Keratinocyte (primary cell): ENCODE data around the gene SPATA16. TPM values are rescaled to one million over a fixed set of nuclear protein-coding genes. Genes with fewer than 3 reads are reported as not detected.

Experiments
- DNase-seq: peaks from one replicate; pipeline ENCODE4 v3.0.0-alpha.2; 2011; ENCODE audit warnings: low read depth, missing footprints, low spot score
- FAIRE-seq: peaks from 2 replicates; lab custom pipeline; 2011; peaks lifted over from hg19 to GRCh38; lab: Jason Lieb, UNC
- H2AFZ ChIP-seq: 2 replicates; pipeline ENCODE4 v1.6.0; 2012; ENCODE audit warnings: low read length, control low read depth, inconsistent platforms; ENCODE audit not compliant: control insufficient read depth
- H3K27ac ChIP-seq: 2 replicates; pipeline ENCODE4 v1.5.1; 2011; ENCODE audit warnings: low read length; ENCODE audit not compliant: control insufficient read depth, insufficient read depth
- H3K27me3 ChIP-seq: 3 replicates; pipeline ENCODE4 v1.6.0; 2011; ENCODE audit warnings: low read length; ENCODE audit not compliant: control insufficient read depth, insufficient read depth; ENCODE audit errors: extremely low read depth
- H3K36me3 ChIP-seq, 2 experiments: 2 replicates in 1 of 2; 3 replicates in 1 of 2; pipeline ENCODE4 v1.5.1; 2011; ENCODE audit warnings: low read length in 2 of 2, mild to moderate bottlenecking in 1 of 2; ENCODE audit not compliant: control insufficient read depth in 2 of 2, insufficient read depth in 2 of 2; ENCODE audit errors: extremely low read depth in 1 of 2
- H3K4me1 ChIP-seq: 3 replicates; pipeline ENCODE4 v1.5.1; 2011; ENCODE audit warnings: low read length; ENCODE audit not compliant: control insufficient read depth, insufficient read depth; ENCODE audit errors: extremely low read depth
- H3K4me2 ChIP-seq: 3 replicates; pipeline ENCODE4 v1.6.0; 2011; ENCODE audit warnings: low read depth, low read length; ENCODE audit not compliant: control insufficient read depth, insufficient read depth; ENCODE audit errors: extremely low read depth
- H3K4me3 ChIP-seq, 3 experiments: fragments of 200-600 bp in 1 of 3; sonication (generic) in 1 of 3; 2 replicates in 2 of 3; 3 replicates in 1 of 3; pipeline ENCODE4 v1.5.1; 2011 to 2016; ENCODE audit warnings: low read length in 3 of 3, mild to moderate bottlenecking in 3 of 3, control low read depth in 2 of 3, inconsistent platforms in 1 of 3, low read depth in 1 of 3, mixed read lengths in 1 of 3, mixed run types in 1 of 3, moderate library complexity in 1 of 3; ENCODE audit not compliant: control insufficient read depth in 2 of 3, insufficient read depth in 2 of 3; ENCODE audit errors: extremely low read depth in 1 of 3
- H3K79me2 ChIP-seq: 2 replicates; pipeline ENCODE4 v1.6.0; 2012; ENCODE audit warnings: low read length; ENCODE audit not compliant: control insufficient read depth, insufficient read depth
- H3K9ac ChIP-seq: 3 replicates; pipeline ENCODE4 v1.6.0; 2011; ENCODE audit warnings: low read length; ENCODE audit not compliant: control insufficient read depth, insufficient read depth; ENCODE audit errors: extremely low read depth
- H3K9me1 ChIP-seq: 3 replicates; pipeline ENCODE4 v1.6.0; 2011; ENCODE audit warnings: low read length; ENCODE audit not compliant: control insufficient read depth, insufficient read depth; ENCODE audit errors: extremely low read depth
- H3K9me3 ChIP-seq: 2 replicates; pipeline ENCODE4 v1.5.1; 2012; ENCODE audit warnings: low read depth, low read length; ENCODE audit not compliant: control insufficient read depth
- H4K20me1 ChIP-seq: 3 replicates; pipeline ENCODE4 v1.6.0; 2011; ENCODE audit warnings: low read length; ENCODE audit not compliant: control insufficient read depth, insufficient read depth; ENCODE audit errors: extremely low read depth
- CTCF ChIP-seq, 3 experiments: IDR thresholded peaks in 1 of 3; conservative IDR thresholded peaks in 1 of 3; optimal IDR thresholded peaks in 1 of 3; 2 replicates in 2 of 3; 3 replicates in 1 of 3; pipeline versions ENCODE3 to v1.5.1; 2011; ENCODE audit warnings: low read length in 3 of 3, mild to moderate bottlenecking in 3 of 3, moderate library complexity in 2 of 3, control low read depth in 1 of 3, inconsistent platforms in 1 of 3; ENCODE audit not compliant: insufficient read depth in 2 of 3; ENCODE audit errors: extremely low read depth in 1 of 3
- EZH2 ChIP-seq: IDR thresholded peaks from one replicate; pipeline ENCODE4 v1.6.1; 2012; ENCODE audit warnings: inconsistent platforms, mild to moderate bottlenecking, low read length, moderate library complexity
- dilution Hi-C: fragments of 300-500 bp; cut with MboI; formaldehyde crosslinking; loops from one replicate; pipeline ENCODE4 v1.7.0; 2020; ENCODE audit warnings: low sequenced_read_pairs; ENCODE audit not compliant: extremely low pct_ligation_motif_present
- polyA plus RNA-seq, 5 experiments: library from polyadenylated mRNA; depleted of rRNA in 3 of 5; stranded (reverse) in 3 of 5; stranded (forward) in 1 of 5; unstranded in 1 of 5; fragments of >200 nt; gene quantifications; 1 replicate in 1 of 5; 2 replicates in 3 of 5; 3 replicates in 1 of 5; pipeline versions ENCODE4 v1.2.1 to v1.2.3, GENCODE V29; 2011 to 2012; ENCODE audit warnings: missing spikeins in 2 of 5, low read depth in 1 of 5, low replicate concordance in 1 of 5

SPATA16 gene
- polyA plus RNA-seq, 1 donor (not counting 4 experiments of a cell fraction or from before 2014, with no cell fraction given): not detected

DNA sequence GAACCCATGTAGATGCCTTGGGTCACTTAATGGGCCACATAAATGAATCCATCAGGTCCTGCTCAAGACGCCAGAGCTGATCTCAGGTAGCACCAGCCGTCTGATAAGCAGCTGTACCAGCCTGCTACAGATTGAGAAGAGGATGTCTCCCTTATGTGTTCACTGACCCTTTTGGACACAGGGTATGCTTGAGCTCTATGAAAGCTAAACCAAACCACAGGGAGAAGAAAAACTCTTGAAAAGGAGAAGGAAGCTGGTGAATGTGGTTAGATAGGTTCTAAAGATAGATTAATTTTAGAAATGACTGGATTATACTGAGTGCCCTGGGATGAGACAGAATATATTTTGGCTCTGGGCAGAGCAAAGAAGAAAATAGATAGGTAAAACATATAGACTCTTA, 187.5 kb downstream of the SPATA16 start:
- no peak overlapping the region for H3K9ac ChIP-seq
- H3K9me1 ChIP-seq: no peaks in the 10 kb centered on the region
- TF ChIP-seq CTCF (optimal IDR thresholded peaks at IDR 0.05 in 1 of 3, IDR thresholded peaks at IDR 0.05 in 1 of 3, conservative IDR thresholded peaks at IDR 0.05 in 1 of 3; ENCODE audit: extremely low read depth in 1 of 3, insufficient read depth in 2 of 3, low read length in 3 of 3) (no peak), EZH2 (no peak)
- no peaks in the 10 kb centered on the region for H3K36me3 ChIP-seq
- no peaks in the 10 kb centered on the region for H3K27me3 ChIP-seq
- no peaks in the 10 kb centered on the region for H3K9me3 ChIP-seq
- no peaks in the 10 kb centered on the region for H3K79me2 ChIP-seq
- H3K4me1 ChIP-seq: no peaks in the 10 kb centered on the region
- dilution Hi-C loops: no loop called here
- no peak overlapping the region for H3K27ac ChIP-seq
- no peak for DNase-seq
- no peak overlapping the region for H2AFZ ChIP-seq
- no peak for FAIRE-seq
- no peak overlapping the region for H3K4me3 ChIP-seq
- no peak overlapping the region for H3K4me2 ChIP-seq
- H4K20me1 ChIP-seq: no peaks in the 10 kb centered on the region

DNA sequence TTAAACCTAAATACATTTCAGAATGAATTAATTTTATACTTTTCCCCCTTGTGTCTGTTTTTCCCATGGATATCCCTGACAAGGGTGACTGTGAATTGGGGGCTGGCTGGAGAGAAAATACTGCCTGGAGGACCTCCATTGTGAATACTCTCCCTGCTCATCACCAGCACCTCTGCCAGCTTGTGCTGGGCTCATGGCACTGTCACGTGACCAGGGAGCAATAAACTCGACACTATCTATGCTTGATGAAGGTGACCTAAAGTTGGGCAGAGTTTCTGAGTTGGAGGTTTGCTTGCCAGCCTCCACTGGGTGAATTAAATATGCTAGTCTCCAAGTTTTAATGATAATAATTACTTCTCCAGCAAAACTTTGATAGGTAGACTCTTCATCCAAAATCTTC, 189.5 kb downstream of the SPATA16 start:
- Histone ChIP-seq H3K9me1 (no peaks in the 10 kb centered on the region), H3K4me3 (no peak overlapping the region), H3K9ac (no peak overlapping the region), H3K27me3 (no peaks in the 10 kb centered on the region), H3K79me2 (no peaks in the 10 kb centered on the region), H3K9me3 (no peaks in the 10 kb centered on the region), H3K27ac (no peak overlapping the region), H3K4me1 (no peaks in the 10 kb centered on the region), H3K36me3 (no peaks in the 10 kb centered on the region), H2AFZ (no peak overlapping the region), H3K4me2 (no peak overlapping the region), H4K20me1 (no peaks in the 10 kb centered on the region)
- no peak for DNase-seq
- FAIRE-seq: no peak
- dilution Hi-C loops: no loop called here
- TF ChIP-seq EZH2 (no peak), CTCF (optimal IDR thresholded peaks at IDR 0.05 in 1 of 3, IDR thresholded peaks at IDR 0.05 in 1 of 3, conservative IDR thresholded peaks at IDR 0.05 in 1 of 3; ENCODE audit: extremely low read depth in 1 of 3, insufficient read depth in 2 of 3, low read length in 3 of 3) (no peak)
